ENCODE results near the gene MED13L. TPM values are rescaled to one million over a fixed set of nuclear protein-coding genes. Genes with fewer than 3 reads are reported as not detected.
A peak's percentile ranks its signal among the peaks of the same experiment; 100 is the strongest.

The MED13L gene
- total and polyA plus RNA-seq, 2 of the 4 experiments (the other 2 are of a cell fraction) = 17.9 to 49.1 TPM

DNA sequence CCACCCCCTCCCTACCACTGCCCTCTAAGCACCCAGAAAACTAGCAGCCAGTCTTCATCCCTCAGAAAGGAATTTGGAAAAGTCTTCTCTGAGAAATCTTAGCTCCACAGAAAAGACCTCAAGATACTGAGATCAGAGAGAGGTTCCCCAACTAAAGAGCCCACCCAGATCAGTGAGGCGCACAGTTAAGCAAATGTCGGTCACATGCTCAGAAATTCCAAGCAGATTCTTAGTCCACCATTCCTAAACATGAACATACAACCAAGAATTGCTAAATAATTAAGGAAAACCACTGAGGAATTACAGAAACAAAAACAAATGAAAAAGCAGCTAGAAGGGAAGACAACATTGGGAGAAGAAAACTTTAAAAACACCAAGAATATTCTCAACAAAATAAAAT, 32.3 kb downstream of the MED13L start:
- ATAC-seq (ENCODE audit: low read depth) (peak; percentile 19; the same call in 1 of the 2 replicates), DNase-seq (no peak)
- BruUV-seq (replicated peaks) = no TSS peak
- in situ Hi-C loops (cut with MboI; ENCODE audit: low sequenced_read_pairs) = no loop called here
- no peak overlapping the region for H3K27ac ChIP-seq (ENCODE audit: insufficient read depth, low read length)
- TF ChIP-seq, protein P1, sequence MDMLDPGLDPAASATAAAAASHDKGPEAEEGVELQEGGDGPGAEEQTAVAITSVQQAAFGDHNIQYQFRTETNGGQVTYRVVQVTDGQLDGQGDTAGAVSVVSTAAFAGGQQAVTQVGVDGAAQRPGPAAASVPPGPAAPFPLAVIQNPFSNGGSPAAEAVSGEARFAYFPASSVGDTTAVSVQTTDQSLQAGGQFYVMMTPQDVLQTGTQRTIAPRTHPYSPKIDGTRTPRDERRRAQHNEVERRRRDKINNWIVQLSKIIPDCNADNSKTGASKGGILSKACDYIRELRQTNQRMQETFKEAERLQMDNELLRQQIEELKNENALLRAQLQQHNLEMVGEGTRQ (IDR thresholded peaks at IDR 0.05; ENCODE audit: low read depth, low read length) = 0 out of 2 replicates have a peak, but pooled peaks have one; percentile 5
- no peak for TF ChIP-seq FOS (IDR thresholded peaks at IDR 0.05; ENCODE audit: low read depth, low read length)
- no peak overlapping the region for H3K23ac ChIP-seq (ENCODE audit: low read depth, low read length)
- no peaks in the 10 kb centered on the region for H3K36me3 ChIP-seq (ENCODE audit: control insufficient read depth, insufficient read depth, low read length)
- intact Hi-C loops (cut with micrococcal nuclease) = no loop called here
- no peaks in the 10 kb centered on the region; the same call in 1 of the 2 replicates for H3K9me3 ChIP-seq (ENCODE audit: control insufficient read depth, insufficient read depth, low read length)
- peaks cover 14 to 62% of the 10 kb centered on the region in 2 experiments; a peak in 3 of 4 replicates for H3K79me1 ChIP-seq (ENCODE audit: low read depth in 1 of 2, low read length in 2 of 2)
- H3K4me3 ChIP-seq (ENCODE audit: insufficient read depth, low read depth, low read length) = no peak overlapping the region
- H3K56ac ChIP-seq (ENCODE audit: extremely low read depth, insufficient read depth, low read length) = no peak overlapping the region
- H4K5ac ChIP-seq (ENCODE audit: low read depth, low read length) = no peak overlapping the region
- peaks cover 18% of the 10 kb centered on the region for H3K9me1 ChIP-seq (ENCODE audit: insufficient read depth, low read length)
- H3K9ac ChIP-seq (ENCODE audit: low read depth, low read length) = no peak overlapping the region
- peaks cover 11% of the 10 kb centered on the region for H3K4me1 ChIP-seq (ENCODE audit: control insufficient read depth, insufficient read depth, low read length)
- H2AK9ac ChIP-seq (replicated peaks; ENCODE audit: low read depth, low read length, poor library complexity) = no peak overlapping the region
- no peak overlapping the region for H2BK5ac ChIP-seq (ENCODE audit: low read depth, low read length, poor library complexity, severe bottlenecking)
- H4K8ac ChIP-seq (ENCODE audit: low read depth in 2 of 2, low read length in 2 of 2) = no peak overlapping the region
- peak overlapping the region; percentile 21; the same call in 1 of the 2 replicates for H2BK120ac ChIP-seq (ENCODE audit: low read depth, low read length)
- no peak overlapping the region for H2BK15ac ChIP-seq (ENCODE audit: low read depth, low read length)
- ChIA-PET CTCF (no interaction called here), POLR2A (ENCODE audit: unreplicated experiment) (no interaction called here)
- H3K14ac ChIP-seq (replicated peaks; ENCODE audit: low read depth, low read length) = no peak overlapping the region
- dilution Hi-C loops (cut with HindIII; ENCODE audit: low sequenced_read_pairs, unreplicated experiment) = no loop called here
- H3K4me2 ChIP-seq (ENCODE audit: low read depth, low read length) = no peak overlapping the region
- H4K20me1 ChIP-seq (ENCODE audit: insufficient read depth, low read length) = peaks cover 80% of the 10 kb centered on the region
- H3K18ac ChIP-seq (ENCODE audit: low read depth, low read length) = no peak overlapping the region
- H2AK5ac ChIP-seq (ENCODE audit: low read depth, low read length) = no peak overlapping the region
- no peak overlapping the region for H2BK20ac ChIP-seq (ENCODE audit: low read depth, low read length)
- H2AFZ ChIP-seq (replicated peaks; ENCODE audit: low read length, poor library complexity) = no peak overlapping the region
- no CpG with 5 or more reads among the region's 2 CpGs for WGBS, 2 experiments (ENCODE audit: extremely low coverage in 2 of 2, insufficient read length in 1 of 2)
- H3K4ac ChIP-seq (ENCODE audit: low read depth, low read length) = 0 out of 2 replicates have a peak overlapping the region, but pooled peaks have one; percentile 46
- no peaks in the 10 kb centered on the region for H3K27me3 ChIP-seq (ENCODE audit: control insufficient read depth, insufficient read depth, low read length)
- H4K91ac ChIP-seq (ENCODE audit: insufficient read depth, low read depth, low read length) = no peak overlapping the region
